HG03457 (cell line): ENCODE results near the gene UBE3B.

ENCODE experiments used
- ATAC-seq: cut with Tn5 transposase; IDR thresholded peaks from one replicate; pipeline ENCODE4 v1.9.1; 2021; ENCODE audit warnings: moderate number of reproducible peaks; ENCODE audit not compliant: unreplicated experiment

The UBE3B gene

GRCh38 chr12:109549613-109550270, 72.3 kb downstream of the UBE3B start:
- no peak for ATAC-seq

- no peak for ATAC-seq
These were observed 72.8 kb downstream of the UBE3B start for GRCh38 chr12:109550281-109550680.

GRCh38 chr12:109551108-109551507, 73.7 kb downstream of the UBE3B start:
- ATAC-seq: no peak

GRCh38 chr12:109552971-109553370, 75.5 kb downstream of the UBE3B start:
- ATAC-seq: no peak

- no peak for ATAC-seq
These were observed 76.0 kb downstream of the UBE3B start for GRCh38 chr12:109553483-109553882.

GRCh38 chr12:109553906-109554500, 76.6 kb downstream of the UBE3B start:
- ATAC-seq: no peak

- no peak for ATAC-seq
These were observed 77.3 kb downstream of the UBE3B start for GRCh38 chr12:109554761-109555160.

GRCh38 chr12:109555431-109556315, 78.2 kb downstream of the UBE3B start:
- ATAC-seq: no peak

- no peak for ATAC-seq
These were observed 79.8 kb downstream of the UBE3B start for GRCh38 chr12:109557200-109557599.

- no peak for ATAC-seq
These were observed 80.4 kb downstream of the UBE3B start for GRCh38 chr12:109557805-109558204.

GRCh38 chr12:109558374-109559199, 81.2 kb downstream of the UBE3B start:
- ATAC-seq: no peak

GRCh38 chr12:109559200-109559505, 81.7 kb downstream of the UBE3B start:
- no peak for ATAC-seq

GRCh38 chr12:109559601-109560000, 82.2 kb downstream of the UBE3B start:
- ATAC-seq: no peak

GRCh38 chr12:109560867-109561710, 83.7 kb downstream of the UBE3B start:
- ATAC-seq: no peak

GRCh38 chr12:109561711-109562030, 84.2 kb downstream of the UBE3B start:
- ATAC-seq: no peak

GRCh38 chr12:109562871-109563270, 85.4 kb downstream of the UBE3B start:
- no peak for ATAC-seq

GRCh38 chr12:109563291-109564284, 86.2 kb downstream of the UBE3B start:
- no peak for ATAC-seq

- ATAC-seq: no peak
These were observed 89.0 kb downstream of the UBE3B start for GRCh38 chr12:109566424-109566823.

- no peak for ATAC-seq
These were observed 89.9 kb downstream of the UBE3B start for GRCh38 chr12:109567296-109567695.
